Fibroblast of peridontal ligament (primary cell): Measurements from ENCODE around the gene ANO9.

Experiments
- DNase-seq: peaks from one replicate; pipeline ENCODE4 v3.0.0-alpha.2; 2010; ENCODE audit errors: extremely low read depth

The ANO9 gene

DNA sequence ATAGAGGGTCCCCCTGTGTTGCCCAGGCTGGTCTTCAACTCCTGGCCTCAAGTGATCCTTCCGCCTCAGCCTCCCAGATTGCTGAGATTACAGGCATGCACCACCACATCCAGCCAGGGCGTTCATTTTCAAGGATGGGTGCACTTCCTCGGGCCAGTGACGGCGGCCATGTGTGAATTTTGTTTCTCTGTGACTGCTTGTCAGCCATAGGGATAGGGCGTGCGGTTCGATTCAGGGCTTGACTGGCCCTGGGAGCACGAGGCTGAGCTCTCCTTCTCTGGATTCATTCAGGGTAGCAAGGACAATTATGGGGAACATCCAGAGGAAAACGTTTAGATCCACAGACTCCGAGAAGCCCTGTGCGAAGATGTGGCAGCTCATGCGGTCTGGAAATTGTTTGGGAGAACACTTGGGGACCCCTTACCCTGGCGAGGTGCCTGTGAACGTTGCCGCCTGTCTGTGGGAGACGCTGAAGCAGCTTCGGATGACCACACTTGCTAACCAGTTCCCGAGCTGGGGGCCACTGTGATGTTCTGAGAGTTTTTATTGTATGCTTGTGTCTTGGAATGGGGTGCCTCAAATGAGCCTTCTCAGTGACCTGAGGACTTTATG is 11.2 kb upstream of the ANO9 start:
- no peak for DNase-seq

- no peak for DNase-seq
Measured at GRCh38 chr11:452203-452744, 10.5 kb upstream of the ANO9 start.

DNA sequence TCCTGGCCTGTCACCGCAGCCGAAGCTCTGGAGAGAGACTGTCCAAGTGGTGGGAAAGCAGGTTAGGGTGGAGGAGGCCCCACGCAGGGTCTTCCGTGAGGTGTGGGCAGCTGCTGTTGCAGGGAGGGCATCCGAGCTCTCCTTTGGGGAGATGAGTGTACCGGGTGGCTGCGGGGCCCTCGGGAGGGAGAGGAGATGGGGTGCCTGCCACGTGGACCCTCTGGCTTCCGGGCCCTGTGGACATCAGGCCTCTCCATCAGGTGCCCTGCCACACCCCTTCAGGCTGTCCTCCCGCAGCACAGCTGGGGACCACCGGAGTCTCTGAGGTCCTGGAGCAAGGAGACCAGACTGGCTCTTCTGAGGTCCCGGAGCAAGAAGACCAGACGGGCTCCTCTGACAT is 9.9 kb upstream of the ANO9 start:
- DNase-seq, result no peak

DNA sequence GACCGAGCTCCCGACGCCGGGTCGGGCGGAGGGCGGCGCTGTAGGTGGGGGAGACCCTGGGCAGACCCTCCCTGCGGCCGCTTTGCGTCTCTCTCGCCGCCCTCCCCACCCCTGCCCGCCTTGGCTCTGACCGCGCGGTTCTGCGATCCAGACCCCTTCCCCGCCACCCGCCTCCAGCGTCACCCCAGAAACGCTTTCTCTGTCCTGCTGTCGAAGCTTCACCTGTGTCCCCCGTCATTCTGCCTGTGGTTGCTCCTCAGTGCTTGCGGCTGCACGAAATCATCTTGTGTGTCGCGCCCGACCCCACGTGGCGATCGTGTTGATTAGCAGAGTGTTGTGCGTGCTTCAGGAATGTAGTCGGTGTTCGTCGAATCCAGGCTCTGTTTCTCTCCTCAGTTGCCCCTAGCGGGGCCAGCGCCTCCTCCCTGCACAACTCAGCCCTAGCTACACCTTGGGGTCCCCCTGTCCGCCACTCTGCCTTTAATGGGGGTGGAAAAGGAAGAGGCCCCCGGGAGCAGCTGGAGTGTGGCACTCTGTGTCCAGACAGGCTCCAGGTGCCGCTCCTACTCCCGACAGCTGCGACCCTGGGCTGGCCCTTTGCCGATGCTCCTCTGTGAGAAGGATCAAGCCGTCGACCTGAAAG is 9.1 kb upstream of the ANO9 start:
- DNase-seq, result peak; percentile 50

DNA sequence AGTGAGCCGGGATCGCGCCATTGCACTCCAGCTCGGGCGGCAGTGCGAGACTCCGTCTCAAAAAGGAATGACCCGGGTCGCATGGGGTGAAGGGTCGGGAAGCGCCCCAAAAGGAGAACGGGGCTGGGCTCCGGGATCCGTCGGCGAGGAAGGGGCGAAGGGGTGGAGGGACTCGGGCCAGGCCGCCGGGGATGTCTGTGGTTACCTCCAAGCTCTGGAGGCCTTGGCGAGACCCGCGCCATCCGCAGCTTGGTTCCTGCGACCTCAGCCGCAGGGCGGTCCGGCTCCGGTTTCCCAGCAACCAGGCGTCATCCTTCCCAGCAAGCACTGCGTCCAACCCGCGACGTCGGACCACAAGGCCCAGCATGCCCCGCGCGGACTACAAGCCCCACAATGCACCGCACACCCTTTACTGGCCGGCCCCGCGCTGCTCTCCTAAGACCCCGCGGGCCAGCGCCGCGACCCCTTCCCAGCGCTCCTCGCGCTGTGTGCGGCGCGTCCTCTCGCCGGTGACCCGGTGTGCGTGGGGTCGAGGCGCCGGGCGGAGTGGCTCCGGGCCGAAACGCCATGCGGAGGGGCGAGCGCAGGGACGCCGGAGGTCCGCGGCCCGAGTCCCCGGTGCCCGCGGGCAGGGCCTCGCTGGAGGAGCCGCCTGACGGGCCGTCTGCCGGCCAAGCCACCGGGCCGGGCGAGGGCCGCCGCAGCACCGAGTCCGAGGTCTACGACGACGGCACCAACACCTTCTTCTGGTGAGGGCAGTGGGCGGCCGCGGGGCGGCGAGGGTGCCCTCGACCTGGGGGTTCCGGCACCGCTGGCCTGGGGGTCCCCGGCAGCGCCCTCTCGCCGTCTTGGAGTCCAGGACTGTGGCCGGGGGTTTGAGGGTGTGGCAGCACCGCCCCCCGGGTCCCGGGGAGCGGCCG is 8.3 kb upstream of the ANO9 start, which contains the start of gene PTDSS2:
Gene PTDSS2, plus strand, starts transcription at position 391 of the 920 bp plus-strand sequence. Its CDS starts 177 bp downstream, at position 568.
- peak; percentile 93 for DNase-seq

DNA sequence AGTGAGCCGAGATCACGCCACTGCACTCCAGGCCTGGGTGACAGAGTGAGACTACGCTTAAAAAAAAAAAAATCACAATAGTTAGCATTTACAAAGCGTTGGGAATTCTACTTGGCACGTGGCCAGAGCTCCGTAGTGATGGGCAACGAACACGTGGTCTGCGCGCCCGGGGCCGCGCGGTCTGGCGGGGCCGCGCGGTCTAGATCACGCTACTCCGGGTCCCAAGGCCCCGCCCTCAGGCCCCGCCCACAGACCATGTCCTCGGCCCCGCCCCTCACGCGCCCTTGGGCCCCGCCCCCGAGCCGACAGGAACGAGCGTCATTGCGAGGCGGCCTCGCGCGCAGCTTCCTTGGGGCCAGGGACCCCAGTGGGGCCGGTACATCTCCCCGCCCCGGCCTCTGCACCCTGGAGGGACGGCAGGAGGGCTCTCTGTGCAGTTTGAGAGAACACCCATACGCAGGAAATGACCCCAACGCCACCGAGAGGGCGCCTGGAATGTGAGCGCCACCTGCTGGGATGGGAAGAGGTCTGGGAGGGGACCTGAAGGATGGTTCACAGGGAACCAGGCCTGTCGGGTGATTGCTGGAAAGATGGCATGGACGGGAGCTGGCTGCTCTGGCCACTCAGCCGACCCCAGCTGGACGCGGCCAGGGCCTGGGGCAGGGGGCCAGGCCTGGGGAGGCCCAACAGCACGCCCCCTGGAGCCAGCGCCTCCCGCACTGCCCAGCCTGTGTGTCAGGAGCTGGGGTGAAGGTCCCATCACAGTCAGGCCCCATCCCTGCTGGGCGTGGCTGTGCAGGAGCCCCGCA is 6.3 kb upstream of the ANO9 start:
- DNase-seq, result peak; percentile 88

DNA sequence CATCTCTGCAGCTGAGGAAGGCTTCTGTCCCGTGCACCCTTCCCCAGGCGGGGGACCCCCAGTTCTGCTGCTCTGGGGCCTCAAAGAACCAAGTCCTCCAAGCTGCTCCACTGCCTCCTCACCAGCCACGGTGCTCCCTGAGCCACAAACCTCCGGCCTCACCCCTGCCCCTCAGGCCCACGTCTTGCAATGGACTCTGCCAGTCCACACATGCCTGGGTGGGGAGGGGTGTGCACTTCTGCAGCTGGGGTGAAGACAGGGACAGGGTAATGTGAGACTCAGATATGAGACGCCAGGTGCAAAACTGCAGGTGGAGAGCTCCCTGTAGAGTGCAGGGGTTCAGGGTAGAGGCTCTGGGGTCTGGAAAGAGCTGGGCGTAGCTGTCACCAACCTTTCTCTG is 5.1 kb upstream of the ANO9 start:
- DNase-seq, result no peak

- no peak for DNase-seq
Measured at GRCh38 chr11:445765-446588, 4.2 kb upstream of the ANO9 start.

- peak; percentile 7 for DNase-seq
Measured at GRCh38 chr11:444396-445144, 2.8 kb upstream of the ANO9 start.

GRCh38 chr11:443542-444199 is 1.9 kb upstream of the ANO9 start:
- DNase-seq, result peak; percentile 13

DNA sequence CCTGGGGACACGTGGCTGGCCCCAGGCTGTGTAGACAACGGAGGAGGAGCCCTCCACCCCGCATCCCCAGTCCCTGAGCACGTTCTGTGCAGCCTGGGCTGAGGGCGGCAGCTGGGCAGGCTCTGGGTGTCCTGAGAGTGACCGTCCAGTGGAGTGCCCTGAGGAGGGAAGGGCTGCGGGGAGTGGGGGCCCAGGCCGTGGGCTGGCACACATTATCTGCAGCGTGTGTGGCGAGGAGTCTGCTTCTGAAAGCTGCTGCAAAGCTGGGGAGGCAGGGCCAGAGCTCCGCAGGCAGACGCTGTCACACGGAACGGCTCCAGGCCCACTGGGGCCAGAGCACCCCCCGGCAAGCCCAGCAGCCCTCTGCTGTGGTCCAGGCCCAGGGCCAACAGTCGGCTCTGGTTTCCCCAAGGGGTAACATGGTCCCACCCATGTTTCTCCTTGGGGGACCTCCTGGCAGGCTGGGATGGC is 835 bp upstream of the ANO9 start:
- no peak for DNase-seq

- no peak for DNase-seq
Measured at GRCh38 chr11:441043-441417, 781 bp downstream of the ANO9 start.

DNA sequence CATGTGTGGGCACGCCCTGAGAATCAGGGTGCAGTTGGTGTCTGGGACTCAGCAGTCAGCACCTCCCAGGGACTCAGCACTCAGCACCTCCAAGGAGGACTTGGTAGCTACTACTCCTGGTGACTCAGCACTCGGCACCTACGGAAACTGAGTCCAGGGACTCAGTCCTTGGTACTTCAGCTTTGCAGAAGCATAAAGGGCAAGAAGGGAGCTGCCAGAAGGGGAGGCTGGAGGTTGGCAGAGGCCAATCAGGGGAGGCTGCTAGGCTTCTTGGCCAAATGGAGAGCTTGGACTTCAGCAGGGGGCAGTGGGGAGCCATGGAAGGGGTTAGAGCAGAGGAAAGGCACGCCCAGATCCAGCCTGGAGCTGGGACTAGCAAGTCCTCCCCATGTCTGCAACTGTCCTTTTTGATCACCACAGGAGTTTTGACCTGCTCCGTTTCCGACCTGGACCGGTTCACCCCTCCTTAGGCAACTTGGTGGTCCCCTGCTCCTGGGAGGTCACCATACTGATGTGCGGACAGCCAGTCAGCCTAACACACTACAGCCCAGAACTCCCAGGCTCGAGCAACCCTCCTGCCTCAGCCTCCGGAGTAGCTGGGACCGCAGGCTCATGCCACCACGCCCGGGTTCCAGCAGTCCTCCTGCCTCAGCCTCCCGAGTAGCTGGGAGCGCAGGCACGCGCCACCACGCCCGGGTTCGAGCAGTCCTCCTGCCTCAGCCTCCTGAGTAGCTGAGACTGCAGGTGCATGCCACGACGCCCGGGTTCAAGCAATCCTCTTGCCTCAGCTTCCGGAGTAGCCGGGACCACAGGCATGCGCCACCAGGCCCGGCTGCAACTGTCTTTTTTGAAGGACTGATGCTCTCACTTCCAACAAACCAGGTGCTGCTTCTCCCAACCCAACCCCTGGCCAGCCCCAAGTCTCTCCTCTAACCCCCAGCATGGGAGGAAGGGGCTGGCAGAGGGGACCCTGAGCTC is 1.5 kb downstream of the ANO9 start:
- peak; percentile 15 for DNase-seq

DNA sequence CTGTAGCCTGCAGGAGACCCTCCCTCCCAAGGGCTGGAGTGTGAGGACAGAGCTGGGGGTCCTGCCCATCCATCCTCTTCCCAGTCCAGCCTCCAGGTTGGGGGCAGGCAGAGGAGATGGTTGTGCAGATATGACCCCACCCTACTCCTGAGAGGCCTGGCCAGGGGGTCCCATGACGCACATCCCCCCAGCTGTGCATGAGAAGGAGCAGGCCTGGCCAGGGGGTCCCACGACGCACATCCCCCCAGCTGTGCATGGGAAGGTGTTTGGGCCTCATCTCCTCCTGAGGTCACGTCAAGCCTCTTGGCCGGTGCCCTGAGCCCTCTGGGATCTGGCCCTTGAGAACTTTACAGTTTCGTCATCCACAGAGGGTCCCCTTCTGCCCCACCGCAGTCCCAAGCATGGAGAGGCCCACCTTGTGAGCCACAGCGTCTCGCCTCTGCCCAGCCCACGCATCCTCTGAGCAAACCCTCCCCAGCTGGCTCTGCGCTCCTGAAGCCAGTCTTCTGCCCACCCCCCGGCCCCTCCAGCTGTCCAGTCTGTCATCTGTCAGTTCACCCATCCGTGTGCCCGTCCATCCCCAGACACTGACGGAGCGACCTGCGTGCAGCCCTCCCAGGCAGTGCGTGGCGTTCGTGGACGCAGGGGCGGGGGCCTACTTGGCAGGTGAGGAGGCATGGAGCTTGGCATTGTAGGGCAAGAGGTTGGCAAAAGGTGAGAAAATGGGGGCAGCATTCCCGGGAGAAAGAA is 2.3 kb downstream of the ANO9 start:
- no peak for DNase-seq

DNA sequence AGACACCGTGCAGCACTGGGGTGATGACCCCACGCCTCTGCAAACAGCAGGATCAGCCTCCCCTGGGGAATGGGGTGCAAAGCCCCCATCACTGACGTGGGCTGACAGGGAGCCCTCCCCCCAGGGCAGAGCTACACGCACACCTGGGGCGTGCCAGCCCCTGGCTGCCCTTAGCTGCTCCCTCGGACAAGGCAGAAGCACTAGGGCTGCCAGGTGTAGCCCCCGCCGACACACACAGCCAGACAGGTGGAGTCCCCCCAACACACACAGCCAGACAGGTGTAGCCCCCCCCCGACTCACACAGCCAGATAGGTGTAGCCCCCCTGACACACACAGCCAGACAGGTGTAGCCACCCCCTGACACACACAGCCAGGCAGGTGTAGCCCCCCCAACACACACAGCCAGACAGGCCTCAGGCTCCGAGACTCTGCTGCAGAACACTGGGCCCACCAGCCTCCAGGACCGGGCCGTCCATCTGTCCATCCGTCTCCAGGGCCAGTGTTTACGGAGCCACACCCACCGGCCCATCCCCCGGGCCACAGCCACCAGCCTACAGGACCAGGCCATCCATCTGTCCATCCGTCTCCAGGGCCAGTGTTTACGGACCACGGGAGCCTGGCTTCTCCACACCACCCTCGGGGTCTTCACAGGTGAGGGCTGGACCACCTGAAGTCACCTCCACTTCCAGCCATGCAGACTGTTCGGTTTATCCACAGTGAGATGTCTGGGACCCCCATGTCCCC is 3.5 kb downstream of the ANO9 start:
- no peak for DNase-seq

- DNase-seq, result no peak
Measured at GRCh38 chr11:437228-437870, 4.5 kb downstream of the ANO9 start.
